Naive thymus-derived CD8-positive, alpha-beta T cell (primary cell): Measurements from ENCODE around the gene RERE. TPM values are rescaled to one million over a fixed set of nuclear protein-coding genes. Genes with fewer than 3 reads are reported as not detected.

ENCODE experiments used
- ATAC-seq, 2 donors: fragments of 150-1000 bp; cut with Tn5 transposase in 1 of 2; sonication (Bioruptor Pico), chemical (Tn5 transposase) in 1 of 2; 1 replicate in 1 of 2; 2 replicates in 1 of 2; pipeline ENCODE4 v1.10.0; 2021; ENCODE audit warnings: mild to moderate bottlenecking in 2 of 2, moderate library complexity in 2 of 2
- POLR2A ChIA-PET: fragments of 350-600 bp; sonication (Branson Sonifier 250); formaldehyde crosslinking; loops from one replicate; lab custom pipeline; 2021; ENCODE audit warnings: antibody characterized with exemption; lab: Charles Lee
- DNase-seq, 10 donors: peaks; one replicate each; pipeline versions ENCODE4 v3.0.0 to v3.0.0-alpha.2; 2020 to 2022
- H3K27ac Mint-ChIP-seq, 10 donors: one replicate each; pipeline ENCODE4 v1.8.0; 2020 to 2022; ENCODE audit warnings: mild to moderate bottlenecking in 10 of 10, mixed read lengths in 10 of 10, moderate library complexity in 4 of 10, inconsistent platforms in 1 of 10
- H3K27me3 Mint-ChIP-seq, 5 donors: one replicate each; pipeline ENCODE4 v1.8.0; 2021 to 2022; ENCODE audit warnings: mixed read lengths in 5 of 5
- H3K36me3 Mint-ChIP-seq, 3 donors: one replicate each; pipeline ENCODE4 v1.8.0; 2020 to 2022; ENCODE audit warnings: mixed read lengths in 3 of 3, mild to moderate bottlenecking in 2 of 3, inconsistent platforms in 1 of 3
- H3K4me1 Mint-ChIP-seq, 4 donors: one replicate each; pipeline ENCODE4 v1.8.0; 2021 to 2022; ENCODE audit warnings: mixed read lengths in 4 of 4
- H3K4me3 Mint-ChIP-seq, 10 donors: one replicate each; pipeline ENCODE4 v1.8.0; 2020 to 2022; ENCODE audit warnings: mild to moderate bottlenecking in 10 of 10, mixed read lengths in 10 of 10, moderate library complexity in 6 of 10, inconsistent platforms in 1 of 10
- H3K9me3 Mint-ChIP-seq, 9 donors: one replicate each; pipeline ENCODE4 v1.8.0; 2020 to 2022; ENCODE audit warnings: mixed read lengths in 9 of 9, mild to moderate bottlenecking in 3 of 9, inconsistent platforms in 1 of 9, moderate library complexity in 1 of 9
- polyA plus RNA-seq, 3 donors: library from polyadenylated mRNA; unstranded; fragments of 300-500 nt; fragmentation: Illumina TruSeq; gene quantifications; one replicate each; pipeline ENCODE4 v1.2.3, GENCODE V29; 2021
- total RNA-seq, 8 experiments: library from RNA in 2 of 8; stranded (reverse) in 2 of 8; gene quantifications; one replicate each; pipeline ENCODE4 v1.2.3 and lab custom pipeline; 2021 to 2026

RERE gene
- total and polyA plus RNA-seq, 5 experiments from 2014 or later = 4.1 to 84.2 (median 8.8) TPM

DNA sequence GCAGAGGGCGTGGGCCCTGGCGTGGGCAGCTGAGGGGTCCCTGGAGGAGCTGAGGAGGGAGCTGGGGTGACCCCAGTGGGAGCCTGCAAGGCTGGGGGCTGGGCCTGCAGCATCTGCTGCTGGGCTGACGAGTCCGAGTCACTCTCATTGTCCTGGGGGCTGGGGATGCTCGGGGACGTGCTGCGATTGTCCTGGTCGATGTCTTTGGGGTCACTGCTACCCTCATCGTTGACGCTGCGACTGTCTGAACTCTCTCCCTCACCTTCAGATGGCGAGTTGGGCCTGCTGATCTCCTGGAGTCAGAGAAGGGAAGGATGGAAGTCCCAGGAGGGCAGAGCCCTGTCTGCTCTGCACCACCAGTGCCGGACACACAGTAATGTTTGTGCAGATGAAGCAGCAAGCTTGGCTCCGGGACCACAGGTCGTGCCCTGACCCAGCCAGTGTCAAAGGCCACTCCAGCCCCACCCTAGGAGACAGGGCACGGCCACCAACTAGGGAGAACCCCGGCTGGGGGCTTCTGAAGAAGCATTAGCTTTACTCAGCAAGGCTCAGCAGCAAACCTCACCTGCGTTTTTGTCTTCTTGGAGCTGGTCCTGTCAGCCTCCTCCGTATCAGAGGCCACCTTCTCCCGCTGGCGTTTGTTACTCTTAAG, 456.1 kb downstream of the RERE start:
- Mint-ChIP-seq H3K27me3 (no peaks in the 10 kb centered on the region), H3K4me1 (peaks cover 0 to 7% (median 2%) of the 10 kb centered on the region in 4 donors), H3K4me3 (no peak overlapping the region), H3K9me3 (no peaks in the 10 kb centered on the region), H3K27ac (peak overlapping the region in 2 of 10 donors; percentile 29 to 51), H3K36me3 (peaks cover 0 to 68% (median 6%) of the 10 kb centered on the region in 3 donors)
- ATAC-seq (no peak), DNase-seq (no peak)
- POLR2A ChIA-PET = no interaction called here

DNA sequence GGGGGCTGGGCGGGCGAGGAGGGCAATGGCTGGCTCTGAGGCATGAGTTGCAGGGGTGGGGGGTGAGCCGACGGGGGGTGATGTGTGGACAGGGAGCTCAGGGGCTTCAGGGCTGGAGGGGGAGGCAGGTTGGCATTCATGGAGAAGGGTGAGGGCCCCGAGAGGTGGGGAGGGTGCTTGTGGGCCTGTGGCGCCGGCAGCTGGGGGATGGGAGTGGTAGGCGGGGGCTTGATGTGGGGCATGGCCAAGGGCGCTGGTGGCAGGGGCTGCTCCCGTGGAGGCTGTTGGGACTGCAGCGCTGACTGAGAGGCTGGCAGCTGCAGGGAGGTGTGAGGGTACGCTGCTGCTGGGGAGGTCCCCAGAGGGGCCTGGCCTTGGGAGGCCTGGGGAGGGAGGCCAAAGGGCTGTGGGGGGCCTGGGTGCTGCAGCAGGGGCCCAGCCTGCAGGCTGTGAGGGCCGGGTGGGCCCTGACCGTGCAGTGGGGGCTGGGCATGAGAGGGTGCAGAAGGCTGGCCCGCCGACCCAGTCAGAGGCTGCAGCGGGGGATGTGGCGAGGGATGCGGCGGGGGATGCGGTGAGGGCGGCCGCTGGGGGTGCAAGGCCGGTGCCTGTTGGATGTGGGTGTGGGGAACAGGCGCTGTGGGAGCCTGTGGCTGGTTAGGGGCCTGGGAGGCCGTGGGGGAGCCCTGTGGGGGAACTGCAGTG, 456.8 kb downstream of the RERE start:
- H3K27ac Mint-ChIP-seq = no peak overlapping the region
- DNase-seq = no peak
- H3K4me1 Mint-ChIP-seq = peaks cover 0 to 7% (median under 1%) of the 10 kb centered on the region in 4 donors
- H3K9me3 Mint-ChIP-seq = no peaks in the 10 kb centered on the region
- H3K36me3 Mint-ChIP-seq = peaks cover 0 to 64% (median 8%) of the 10 kb centered on the region in 3 donors
- H3K4me3 Mint-ChIP-seq = no peak overlapping the region
- no peaks in the 10 kb centered on the region for H3K27me3 Mint-ChIP-seq
- POLR2A ChIA-PET = no interaction called here
- ATAC-seq = no peak

DNA sequence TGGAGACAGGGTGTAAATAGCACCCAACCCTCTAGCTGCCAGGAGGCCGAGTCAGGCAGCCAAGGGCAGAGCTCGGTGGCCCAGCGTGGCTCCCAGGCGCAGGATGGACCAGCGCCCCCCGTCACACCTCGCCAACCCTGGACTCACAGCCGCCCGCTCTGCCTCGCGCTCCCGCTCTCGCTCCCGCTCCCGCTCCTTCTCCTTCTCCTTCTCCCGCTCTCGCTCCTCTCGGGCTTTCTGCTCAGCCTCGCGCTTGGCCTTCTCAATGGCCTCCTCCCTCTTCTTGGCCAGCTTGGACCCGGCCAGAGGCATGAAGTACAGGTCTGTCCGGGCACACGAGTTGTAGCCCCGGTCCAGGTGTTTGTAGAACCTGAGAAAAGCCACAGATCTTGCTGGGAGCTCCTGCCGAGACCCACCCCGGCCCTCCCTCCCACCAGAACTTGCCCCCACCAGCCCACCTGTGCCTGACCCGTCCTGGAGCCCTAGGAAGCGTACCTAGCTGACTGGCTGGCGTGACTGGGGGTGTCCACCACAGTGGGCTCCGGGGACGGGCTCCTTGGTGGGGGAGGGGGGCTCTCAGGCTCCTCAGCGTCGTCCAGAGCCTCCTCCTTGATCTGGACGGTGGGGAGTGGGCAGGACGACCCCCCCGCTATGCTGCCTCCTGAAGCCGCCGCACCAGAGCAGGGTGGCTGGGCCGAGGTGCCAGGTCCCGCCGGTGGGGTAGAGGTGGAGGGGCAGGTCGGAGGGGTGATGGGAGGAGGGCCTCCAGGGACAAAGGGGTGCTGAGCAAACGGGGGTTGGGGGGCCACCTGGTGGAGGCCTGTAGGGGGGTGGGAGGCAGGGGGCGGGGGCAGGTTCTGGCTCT, 457.6 kb downstream of the RERE start:
- H3K27me3 Mint-ChIP-seq = no peaks in the 10 kb centered on the region
- H3K27ac Mint-ChIP-seq = peak overlapping the region in 1 of 10 donors; percentile 56
- DNase-seq (no peak), ATAC-seq (no peak)
- POLR2A ChIA-PET = interaction anchor here (1.2 kb wide), 1 partner anchor 11 kb away, joined by 3 read pairs; no protein-coding TSS in a partner anchor
- H3K4me1 Mint-ChIP-seq = peaks cover 0 to 7% (median under 1%) of the 10 kb centered on the region in 4 donors
- peaks cover 0 to 63% (median 8%) of the 10 kb centered on the region in 3 donors for H3K36me3 Mint-ChIP-seq
- H3K9me3 Mint-ChIP-seq = no peaks in the 10 kb centered on the region
- H3K4me3 Mint-ChIP-seq = no peak overlapping the region

DNA sequence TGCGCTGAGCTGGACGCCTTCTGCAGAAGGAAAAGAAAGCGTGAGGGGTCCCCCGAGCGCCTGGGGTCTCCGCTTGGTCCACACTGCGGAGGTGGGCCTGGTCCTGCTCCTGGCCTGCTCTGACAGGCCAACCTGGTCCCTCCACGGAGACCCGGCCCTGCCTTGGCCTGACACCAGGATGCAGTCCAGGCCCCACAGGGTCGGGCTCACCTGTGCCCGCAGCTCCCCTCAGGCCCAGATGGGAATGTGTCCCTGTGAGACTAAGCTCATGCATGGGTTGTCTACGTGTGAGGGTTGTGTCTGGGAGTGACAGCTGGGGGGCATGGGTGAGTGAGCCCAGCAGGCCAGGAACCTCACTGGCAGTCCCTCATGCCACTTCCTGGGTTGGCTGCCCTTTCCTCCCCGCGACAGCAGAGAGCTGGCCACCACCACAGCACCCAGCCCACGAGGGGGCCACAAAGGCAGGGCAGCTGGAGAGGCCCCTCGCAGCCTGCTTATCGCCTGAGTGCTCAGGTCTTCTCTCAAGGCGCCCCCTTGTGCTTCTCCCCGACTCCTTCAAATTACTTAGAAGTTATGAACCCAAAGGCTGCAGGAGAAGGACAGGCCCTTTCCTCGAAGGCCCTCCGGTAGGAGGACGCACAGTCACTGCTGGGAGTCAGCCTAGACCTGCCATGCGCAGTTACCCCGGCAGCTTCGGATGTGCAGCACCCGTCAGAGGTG, 458.4 kb downstream of the RERE start:
- Mint-ChIP-seq H3K4me3 (no peak overlapping the region), H3K4me1 (peaks cover 0 to 7% (median 0%) of the 10 kb centered on the region in 4 donors), H3K36me3 (peaks cover 0 to 66% (median 8%) of the 10 kb centered on the region in 3 donors), H3K27me3 (no peaks in the 10 kb centered on the region), H3K9me3 (no peaks in the 10 kb centered on the region), H3K27ac (no peak overlapping the region)
- POLR2A ChIA-PET = interaction anchor here (1.2 kb wide), 1 partner anchor 12 kb away, joined by 3 read pairs; no protein-coding TSS in a partner anchor
- DNase-seq (no peak), ATAC-seq (no peak)

DNA sequence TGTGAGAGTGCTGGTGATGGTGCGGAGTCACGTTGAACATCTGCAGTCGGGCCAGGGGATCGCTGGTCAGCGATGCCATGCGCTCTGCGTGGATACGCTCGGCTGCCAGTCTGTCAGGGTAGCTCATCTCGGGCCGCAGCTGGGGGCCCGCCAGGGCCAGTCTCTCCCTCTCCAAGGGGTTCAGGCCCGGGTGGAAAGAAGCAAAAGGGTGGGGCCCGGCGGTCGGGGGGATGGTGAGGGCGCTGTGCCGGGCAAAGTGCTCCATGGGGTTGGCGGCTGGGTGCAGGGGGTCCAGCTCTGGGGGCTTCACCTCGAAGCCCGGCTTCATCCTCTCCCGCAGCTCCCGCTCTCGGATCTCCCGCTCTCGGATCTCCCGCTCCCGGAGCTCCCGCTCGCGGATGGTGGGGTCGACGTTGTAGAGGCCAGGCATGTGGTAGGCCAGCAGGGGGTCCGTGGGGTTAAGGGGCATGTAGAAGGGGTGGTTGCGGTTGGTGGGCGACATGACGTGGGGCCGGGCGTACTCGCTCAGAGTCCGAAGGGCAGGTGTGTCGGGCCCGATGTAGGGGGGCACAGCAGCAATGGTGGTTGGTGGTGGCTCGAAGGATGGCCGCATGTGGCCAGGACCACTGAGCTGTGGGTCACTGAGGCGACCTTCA, 459.1 kb downstream of the RERE start:
- Mint-ChIP-seq H3K36me3 (peaks cover 0 to 67% (median 10%) of the 10 kb centered on the region in 3 donors), H3K4me3 (peak overlapping the region in 2 of 10 donors; percentile 29 to 30), H3K4me1 (peaks cover 0 to 7% (median 0%) of the 10 kb centered on the region in 4 donors), H3K27ac (no peak overlapping the region), H3K27me3 (no peaks in the 10 kb centered on the region), H3K9me3 (no peaks in the 10 kb centered on the region)
- ATAC-seq (no peak), DNase-seq (no peak)
- POLR2A ChIA-PET = interaction anchor here (1.2 kb wide), 1 partner anchor 12 kb away, joined by 3 read pairs; no protein-coding TSS in a partner anchor

DNA sequence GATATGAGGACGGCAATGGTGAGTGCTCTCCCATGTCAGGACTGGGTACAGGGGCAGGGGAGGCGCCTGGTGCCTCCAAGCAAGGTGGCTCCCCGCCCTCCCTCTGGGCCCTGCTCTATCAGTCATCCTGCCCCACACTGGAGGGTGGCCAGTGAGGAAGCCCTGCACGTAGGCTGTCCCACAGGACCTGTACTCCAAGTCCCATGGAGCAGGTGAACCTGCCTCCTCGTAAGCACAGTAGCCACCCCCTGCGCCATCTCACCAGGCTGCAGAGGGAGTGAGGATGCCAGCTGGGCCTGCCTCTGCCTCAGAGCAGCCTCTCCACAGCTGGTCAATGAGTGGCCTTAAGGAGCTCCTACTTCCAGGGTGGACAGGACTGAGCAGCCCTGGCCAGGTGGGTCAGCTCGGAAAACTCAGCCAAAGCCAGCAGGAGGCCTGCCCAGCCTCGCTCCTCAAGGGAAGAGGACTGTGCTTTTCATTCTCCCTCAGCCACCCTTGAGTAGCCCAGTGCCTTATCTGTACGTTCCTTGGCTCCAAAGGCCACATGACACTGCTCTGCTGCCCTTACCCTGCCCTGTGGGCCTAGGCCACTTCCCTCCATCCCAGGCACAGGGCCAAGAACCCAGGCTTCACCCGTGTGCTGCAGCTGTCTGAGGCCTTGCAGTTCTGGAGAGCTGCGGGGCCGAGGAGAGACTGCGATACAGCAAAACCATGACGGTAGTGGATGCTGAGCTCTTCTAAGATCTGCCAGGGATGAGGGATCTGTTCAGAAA, 459.9 kb downstream of the RERE start:
- H3K9me3 Mint-ChIP-seq = no peaks in the 10 kb centered on the region
- H3K4me1 Mint-ChIP-seq = peaks cover 0 to 7% (median 0%) of the 10 kb centered on the region in 4 donors
- POLR2A ChIA-PET = no interaction called here
- ATAC-seq (no peak), DNase-seq (no peak)
- peaks cover 0 to 68% (median 10%) of the 10 kb centered on the region in 3 donors for H3K36me3 Mint-ChIP-seq
- H3K4me3 Mint-ChIP-seq = peak overlapping the region in 1 of 10 donors; percentile 29
- no peaks in the 10 kb centered on the region for H3K27me3 Mint-ChIP-seq
- H3K27ac Mint-ChIP-seq = peak overlapping the region in 3 of 10 donors; percentile 19 to 54 (median 53)

DNA sequence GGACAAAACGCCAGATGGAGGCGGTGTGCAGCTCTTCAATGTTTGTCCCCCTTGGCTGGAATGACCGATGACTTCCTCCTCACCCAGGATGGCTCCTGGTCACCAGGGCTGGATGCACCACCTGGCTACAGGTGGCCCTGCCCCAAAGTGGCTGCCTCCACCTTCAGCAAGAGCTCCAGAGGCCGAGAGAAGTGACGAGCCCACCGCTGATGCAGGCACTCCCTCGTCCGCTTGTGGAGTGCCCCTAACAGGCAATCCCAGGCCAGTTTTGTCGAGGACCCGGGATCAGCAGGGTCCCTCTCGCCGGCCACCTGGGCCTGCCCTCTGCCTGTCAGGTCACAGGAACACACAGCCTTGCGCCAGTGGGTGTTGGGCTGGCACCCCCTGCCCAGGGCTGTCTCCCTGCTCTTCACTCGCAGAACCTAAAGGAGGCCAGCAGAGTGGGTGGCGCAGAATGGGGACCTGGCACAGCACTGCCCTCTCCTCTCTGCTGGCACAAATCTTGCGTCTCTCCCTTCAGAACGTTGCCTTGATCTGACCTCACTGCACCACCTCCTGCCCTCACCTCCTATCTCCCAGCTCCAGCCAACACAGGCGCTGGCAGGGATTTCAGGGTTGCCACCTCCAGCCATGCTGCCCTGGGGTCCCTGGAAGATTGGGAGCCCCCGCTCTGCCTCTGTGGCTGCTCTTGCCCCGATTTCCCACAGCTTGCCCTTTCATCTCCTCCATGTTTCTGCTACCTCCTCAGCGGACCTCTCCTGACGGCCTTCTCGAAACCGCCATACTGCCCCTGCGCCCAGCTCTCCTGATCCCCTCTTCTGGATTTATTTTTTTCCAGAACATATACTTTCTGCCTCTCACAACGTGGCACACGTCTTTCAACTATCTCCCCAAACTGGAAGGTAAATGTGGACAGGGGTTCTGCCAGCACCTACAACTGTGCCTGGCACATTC, 460.9 kb downstream of the RERE start:
- H3K4me1 Mint-ChIP-seq = peaks cover 0 to 6% (median 0%) of the 10 kb centered on the region in 4 donors
- no peaks in the 10 kb centered on the region for H3K9me3 Mint-ChIP-seq
- ATAC-seq (no peak), DNase-seq (no peak)
- H3K4me3 Mint-ChIP-seq = peak overlapping the region in 1 of 10 donors; percentile 30
- peaks cover 0 to 61% (median 10%) of the 10 kb centered on the region in 3 donors for H3K36me3 Mint-ChIP-seq
- no peaks in the 10 kb centered on the region for H3K27me3 Mint-ChIP-seq
- POLR2A ChIA-PET = no interaction called here
- H3K27ac Mint-ChIP-seq = peak overlapping the region in 8 of 10 donors; percentile 31 to 85 (median 64)

DNA sequence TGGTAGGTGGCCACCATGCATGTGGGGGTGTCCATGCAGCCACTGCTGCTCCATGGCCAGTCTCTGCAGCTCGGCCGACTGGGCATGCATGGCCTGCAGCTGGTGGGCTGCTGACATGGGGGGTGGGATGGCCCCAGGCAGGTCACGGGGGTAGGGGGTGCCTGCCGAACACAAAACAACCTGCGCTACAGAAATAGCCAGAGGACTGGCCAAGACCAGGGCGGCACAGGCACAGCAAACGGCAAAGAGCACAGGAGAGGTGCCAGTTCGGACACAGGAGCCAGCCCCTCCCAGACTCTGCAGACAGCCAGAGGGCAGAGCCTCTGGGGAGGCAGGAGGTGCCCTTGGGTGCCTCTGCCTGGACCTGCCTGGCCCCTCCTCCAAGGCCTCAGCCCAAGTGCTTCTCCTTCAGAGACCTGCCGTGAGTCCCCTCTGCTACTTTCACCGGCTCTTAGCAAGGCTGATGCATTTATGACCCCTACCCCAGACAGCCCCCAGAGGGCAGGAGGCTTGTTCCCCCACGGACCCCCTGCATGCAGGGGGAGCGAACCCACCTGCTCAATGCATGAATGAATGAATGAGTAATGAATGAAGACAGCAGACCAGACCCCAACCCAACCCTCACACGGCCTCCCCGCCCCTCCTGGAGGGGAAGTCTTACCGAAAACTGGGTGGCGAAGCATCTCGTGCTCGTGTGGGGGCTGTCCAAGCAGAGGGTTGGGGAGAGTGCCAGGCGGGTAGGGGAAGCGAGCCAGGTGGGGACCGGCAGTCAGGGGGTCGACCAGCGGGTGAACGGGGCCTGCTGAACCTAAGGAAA, 461.8 kb downstream of the RERE start:
- DNase-seq (no peak), ATAC-seq (no peak)
- H3K4me3 Mint-ChIP-seq = no peak overlapping the region
- peak overlapping the region in 3 of 10 donors; percentile 5 to 36 (median 35) for H3K27ac Mint-ChIP-seq
- peaks cover 0 to 57% (median 10%) of the 10 kb centered on the region in 3 donors for H3K36me3 Mint-ChIP-seq
- H3K27me3 Mint-ChIP-seq = no peaks in the 10 kb centered on the region
- no peaks in the 10 kb centered on the region for H3K9me3 Mint-ChIP-seq
- POLR2A ChIA-PET = no interaction called here
- H3K4me1 Mint-ChIP-seq = peaks cover 0 to 6% (median 0%) of the 10 kb centered on the region in 4 donors

DNA sequence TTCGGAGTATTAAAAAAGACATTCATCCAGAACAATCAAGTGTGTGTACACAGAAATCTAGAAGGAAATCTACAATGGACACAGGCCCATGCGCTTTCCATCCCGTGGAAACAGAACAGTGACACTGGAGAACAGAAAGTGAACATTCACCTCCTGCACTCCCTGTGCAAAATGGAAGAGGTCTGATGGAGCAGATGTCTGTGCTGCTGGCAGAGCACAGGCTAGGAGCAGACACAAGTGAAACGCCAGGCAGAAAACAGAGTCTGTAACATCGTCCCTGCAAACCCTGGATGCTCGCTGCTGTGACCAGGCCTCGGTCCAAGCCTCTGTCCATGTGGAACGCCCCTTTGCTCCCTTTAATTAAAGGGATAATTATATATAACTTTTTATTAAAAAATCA, 463.4 kb downstream of the RERE start:
- DNase-seq (no peak), ATAC-seq (no peak)
- Mint-ChIP-seq H3K4me1 (peaks cover 0 to 6% (median under 1%) of the 10 kb centered on the region in 4 donors), H3K27ac (no peak overlapping the region), H3K4me3 (peak overlapping the region in 1 of 10 donors; percentile 23), H3K27me3 (peaks cover 0 to 3% (median 0%) of the 10 kb centered on the region in 5 donors), H3K36me3 (peaks cover 0 to 55% (median 8%) of the 10 kb centered on the region in 3 donors), H3K9me3 (no peaks in the 10 kb centered on the region)
- POLR2A ChIA-PET = no interaction called here
